HEK293T (cell line): Measurements from ENCODE around the gene NCMAP.

Source experiments
- FOXA1 ChIP-seq: fragments of 450-650 bp; IDR thresholded peaks from 2 replicates; pipeline ENCODE4 v1.6.1; 2016; ENCODE audit warnings: mild to moderate bottlenecking
- FOXK2 ChIP-seq: fragments of 450-650 bp; IDR thresholded peaks from 2 replicates; pipeline ENCODE4 v1.6.1; 2016; ENCODE audit warnings: mild to moderate bottlenecking
- FOXM1 ChIP-seq: fragments of 450-650 bp; IDR thresholded peaks from 2 replicates; pipeline ENCODE4 v1.6.1; 2017; ENCODE audit warnings: mild to moderate bottlenecking, borderline replicate concordance
- HDGF ChIP-seq: fragments of 450-650 bp; IDR thresholded peaks from 2 replicates; pipeline ENCODE4 v1.6.1; 2017; ENCODE audit warnings: antibody characterized with exemption, borderline replicate concordance
- LEF1 ChIP-seq: fragments of 450-650 bp; IDR thresholded peaks from 2 replicates; pipeline ENCODE4 v1.6.1; 2017; ENCODE audit warnings: mild to moderate bottlenecking, borderline replicate concordance
- PKNOX1 ChIP-seq: fragments of 450-650 bp; IDR thresholded peaks from 2 replicates; pipeline ENCODE4 v1.6.1; 2016
- SP1 ChIP-seq: fragments of 450-650 bp; IDR thresholded peaks from 2 replicates; pipeline ENCODE4 v1.6.1; 2017
- SUZ12 ChIP-seq: fragments of 450-650 bp; IDR thresholded peaks from 2 replicates; pipeline ENCODE4 v1.6.1; 2016; ENCODE audit warnings: mild to moderate bottlenecking

DNA sequence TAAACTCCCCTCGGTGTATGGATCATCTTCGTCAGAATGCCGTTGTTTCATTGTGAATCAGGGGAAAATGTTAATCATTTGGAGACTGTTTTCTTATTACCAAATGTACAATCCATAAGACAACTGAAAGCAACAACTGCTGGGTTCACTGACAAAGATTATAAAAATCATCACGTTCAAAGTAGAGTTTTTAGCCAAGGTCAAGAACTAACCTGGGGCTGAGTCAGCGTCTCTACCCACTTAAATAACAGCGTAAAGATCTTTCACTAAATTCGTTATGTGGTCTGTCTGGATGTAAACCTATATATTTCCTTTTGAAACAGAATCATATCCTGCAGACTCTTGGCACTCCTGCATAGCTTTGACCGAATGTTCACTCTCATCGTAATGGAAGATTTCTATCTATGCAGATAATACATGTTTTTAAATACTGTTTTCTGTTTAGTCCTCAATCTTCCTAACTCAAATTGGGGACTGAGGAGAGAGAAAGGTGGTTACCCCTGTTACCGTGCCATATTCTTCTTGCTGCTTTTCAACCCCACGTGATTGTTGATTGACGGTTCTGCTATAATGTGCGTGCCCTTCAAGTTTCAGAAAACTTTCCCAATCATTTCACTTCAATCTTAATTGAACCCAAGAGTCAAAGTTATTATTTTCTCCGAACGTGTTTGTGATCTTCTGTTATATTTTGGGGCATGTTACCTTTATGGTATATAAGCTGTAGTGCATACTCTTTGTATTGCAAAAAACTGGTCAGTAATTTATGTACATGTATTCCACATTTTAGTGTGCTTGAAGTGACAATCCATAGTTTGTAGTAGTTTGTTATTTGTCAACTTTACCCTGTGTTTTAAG is 15.6 kb upstream of the NCMAP start:
- TF ChIP-seq SUZ12 (no peak), FOXM1 (no peak), HDGF (no peak), SP1 (no peak), PKNOX1 (no peak), FOXK2 (no peak), LEF1 (no peak), FOXA1 (no peak)
